HPDE6-E6E7 (cell line): ENCODE data around the gene GALNS.

ENCODE experiments used
- DNase-seq: peaks from one replicate; pipeline ENCODE4 v3.0.0; 2011; ENCODE audit warnings: missing footprints; ENCODE audit errors: extremely low spot score

GALNS gene

DNA sequence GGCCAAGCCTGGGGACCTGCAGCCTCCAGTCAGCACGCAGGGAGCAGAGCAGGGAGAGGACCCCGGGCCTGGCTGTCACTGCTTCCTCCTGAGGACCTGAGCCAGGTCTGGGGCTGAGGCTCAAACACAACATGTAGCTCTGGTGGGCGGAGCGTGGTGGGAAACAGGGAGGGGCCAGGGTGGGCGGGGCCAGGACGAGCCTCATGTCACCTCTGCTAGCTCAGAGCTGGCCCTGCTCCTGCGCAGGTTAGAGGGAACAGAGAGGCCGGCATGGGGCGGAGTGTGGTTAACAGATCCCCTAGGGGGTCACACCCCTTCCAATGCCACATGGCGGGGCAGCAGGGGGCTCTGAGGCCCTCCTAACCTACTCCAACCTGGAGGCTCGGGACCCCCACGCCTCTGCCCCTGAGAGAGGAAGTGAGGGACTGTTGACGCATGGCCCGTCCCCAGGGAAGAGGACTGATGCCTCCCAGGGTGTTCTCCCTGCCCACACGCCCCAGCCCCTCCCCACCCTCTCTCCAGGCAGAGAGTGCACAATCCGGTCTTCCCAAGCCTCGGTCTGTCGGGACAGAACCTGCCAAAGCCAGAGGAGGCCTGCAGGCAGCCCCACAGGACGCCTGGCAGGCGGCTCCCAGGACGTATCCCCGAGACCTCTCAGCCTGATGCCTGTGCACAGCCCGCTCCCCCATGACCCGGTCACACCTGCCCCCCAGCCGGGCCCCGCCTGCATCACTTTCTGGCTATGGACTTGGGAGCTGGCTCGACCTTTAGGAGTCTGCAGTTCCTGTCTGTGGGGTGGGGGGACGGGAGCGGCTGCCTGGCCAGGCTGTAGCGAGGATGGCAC is 86.9 kb downstream of the GALNS start:
- DNase-seq, result no peak

DNA sequence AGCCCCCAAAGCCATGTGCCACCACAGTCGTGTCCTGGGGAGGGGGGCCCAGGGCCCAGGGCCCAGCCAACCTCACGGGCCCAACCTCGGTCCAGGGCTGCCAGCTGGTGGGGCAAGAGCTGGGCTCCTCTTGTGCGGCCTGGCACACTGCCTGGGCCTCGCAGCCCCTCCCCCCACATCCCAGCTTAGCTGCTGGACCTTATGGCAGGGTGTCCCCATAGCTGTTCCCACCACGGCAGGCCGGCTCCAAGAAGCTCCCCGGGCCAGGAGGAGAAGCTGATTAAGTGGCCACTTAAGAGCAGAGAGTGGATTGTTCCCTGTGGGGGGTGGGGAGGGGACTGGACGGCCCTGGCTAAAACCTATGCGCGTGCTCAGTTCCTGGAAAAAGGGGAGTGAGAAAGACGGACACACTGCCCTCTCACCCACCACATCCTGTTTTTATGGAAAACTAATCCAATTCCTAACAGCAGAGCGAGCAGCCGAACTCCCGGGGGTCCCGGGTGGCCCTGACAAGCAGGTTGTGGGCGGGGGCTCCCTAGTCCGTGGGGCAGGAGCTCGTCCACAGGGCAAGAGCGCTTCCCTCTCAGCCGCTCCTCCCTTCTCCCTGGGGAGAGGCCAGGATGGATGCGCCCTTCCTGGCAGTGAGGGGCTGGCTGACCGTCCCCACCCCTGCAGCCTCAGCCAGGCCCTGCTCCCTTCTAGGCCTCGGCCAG is 88.5 kb downstream of the GALNS start:
- DNase-seq, result no peak

DNA sequence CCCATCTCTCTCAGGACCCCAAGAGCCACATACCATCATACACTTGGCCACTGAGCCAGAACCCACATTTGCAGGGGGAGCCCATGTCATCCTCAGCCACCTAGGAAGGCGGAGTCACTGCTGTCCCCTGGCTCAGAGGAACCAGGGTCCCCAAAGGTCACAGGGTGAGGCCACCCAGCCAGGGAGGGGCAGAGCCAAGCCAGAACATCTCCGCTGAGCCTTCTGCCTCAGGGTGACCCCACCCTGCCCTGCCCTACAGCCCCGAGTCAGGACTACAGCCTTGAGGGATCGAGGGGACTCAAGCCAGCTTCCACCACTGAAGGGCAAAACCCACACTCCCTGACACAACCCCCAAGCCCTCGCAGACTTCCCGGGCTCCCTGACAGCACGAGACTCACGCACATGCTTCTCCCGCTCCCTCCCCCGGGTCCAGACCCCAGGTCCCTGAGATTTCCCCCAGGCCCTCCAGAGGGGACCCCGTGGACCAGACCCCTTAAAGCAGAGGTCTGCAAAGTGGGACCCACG is 89.1 kb downstream of the GALNS start:
- DNase-seq, result no peak

DNA sequence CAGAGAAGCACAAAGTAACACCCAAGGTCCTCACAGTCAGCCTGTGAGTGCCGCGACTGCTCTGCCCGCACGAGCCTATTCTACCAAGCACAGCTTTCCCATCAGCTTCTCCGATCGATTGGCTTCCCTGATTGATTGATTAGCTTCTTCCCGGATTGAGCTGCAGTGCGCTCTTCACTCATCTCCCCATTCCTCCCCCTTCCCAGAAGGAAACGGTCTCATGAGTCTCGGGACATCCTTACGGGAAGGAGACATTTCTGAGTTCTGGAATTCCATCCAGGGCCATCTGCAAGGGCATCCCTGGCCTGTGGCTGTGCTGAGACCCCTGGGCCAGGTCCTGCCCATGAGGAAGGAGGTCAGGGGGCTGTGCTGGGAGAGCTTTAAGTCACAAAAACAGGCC is 89.8 kb downstream of the GALNS start:
- no peak for DNase-seq

DNA sequence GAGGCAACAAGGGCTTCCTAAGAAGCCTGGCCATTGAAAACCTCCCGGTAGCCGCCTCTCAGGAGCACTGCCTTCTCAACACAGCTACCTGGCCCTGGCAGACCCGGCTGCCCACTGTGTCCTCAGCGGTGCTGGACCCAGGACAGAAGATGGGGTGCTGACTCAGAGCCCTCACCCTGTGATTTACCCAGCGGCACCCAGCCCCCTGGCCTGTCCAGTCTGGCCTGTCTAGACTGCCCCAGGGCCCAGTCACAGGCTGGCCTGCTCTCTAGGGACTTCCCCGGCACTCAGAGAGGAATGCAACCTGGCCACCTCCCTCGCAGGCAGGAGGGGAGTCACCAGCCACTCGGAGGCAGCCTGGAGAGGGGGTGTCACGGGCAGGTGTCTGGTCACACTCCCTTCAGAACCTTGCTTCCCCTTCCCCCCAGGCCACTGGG is 91.8 kb downstream of the GALNS start:
- peak; percentile 96 for DNase-seq

DNA sequence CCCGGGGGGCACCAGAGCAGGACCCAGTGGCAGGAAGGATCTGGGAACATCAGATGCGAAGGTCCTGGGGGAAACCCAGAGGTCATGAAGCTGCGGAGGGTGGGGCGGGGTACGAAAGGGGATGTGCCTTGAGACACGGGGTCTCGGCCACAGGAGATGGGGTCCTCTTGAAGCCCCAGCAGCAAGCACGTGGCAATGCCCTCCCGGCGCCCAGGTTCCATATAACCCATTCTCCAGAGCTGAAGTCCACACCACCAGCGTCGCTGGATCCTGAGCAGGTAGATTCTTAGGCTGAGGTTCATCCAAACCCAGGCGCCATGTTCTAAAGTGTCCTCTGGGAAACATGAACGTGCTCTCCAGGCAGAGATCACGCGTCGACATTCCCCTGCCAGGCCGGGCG is 92.7 kb downstream of the GALNS start:
- DNase-seq, result no peak
